LNCaP clone FGC (cell line): Measurements from ENCODE around the gene IFT81.
"Not testable (repeated sequence)": the region's sequence is repeated elsewhere in the genome, so short reads cannot be mapped to it uniquely, and the experiment has no call there.

ENCODE experiments used
- DNase-seq: peaks from one replicate; pipeline ENCODE4 v3.0.0-alpha.2; 2011; ENCODE audit warnings: low read depth
- H3K4me3 ChIP-seq: 2 replicates; pipeline ENCODE4 v1.5.1; 2011; ENCODE audit warnings: mild to moderate bottlenecking, low read depth, low read length, control low read depth
- CTCF ChIP-seq: IDR thresholded peaks from 2 replicates; pipeline ENCODE4 v1.5.1; 2012; ENCODE audit warnings: mild to moderate bottlenecking; ENCODE audit not compliant: control insufficient read depth, insufficient read depth; ENCODE audit errors: extremely low read depth

The IFT81 gene

DNA sequence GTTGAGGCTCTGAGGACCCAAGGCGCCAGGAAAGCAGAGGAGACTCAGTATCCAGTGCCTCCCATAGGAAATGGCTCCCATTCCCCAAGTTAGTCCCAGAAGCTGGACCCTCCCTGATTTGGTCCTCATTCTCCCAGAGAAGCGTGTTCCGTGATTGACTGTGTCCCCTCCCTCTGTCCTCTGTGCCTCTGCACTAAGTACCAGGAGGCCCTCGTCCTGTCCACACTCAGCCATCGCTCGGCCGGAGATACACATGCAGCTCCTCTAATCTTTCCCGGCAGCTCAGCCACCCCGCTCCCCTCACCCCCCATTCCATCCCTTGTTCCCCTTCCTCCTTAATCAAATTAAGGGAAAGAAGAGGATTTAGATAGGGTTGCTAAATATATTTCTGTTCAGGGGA lies 128.6 kb downstream of the IFT81 start:
- DNase-seq, result no peak
- H3K4me3 ChIP-seq, result no peak overlapping the region
- TF ChIP-seq CTCF, result no peak

GRCh38 chr12:110253176-110253575 lies 129.0 kb downstream of the IFT81 start:
- DNase-seq, result no peak
- TF ChIP-seq CTCF, result no peak
- H3K4me3 ChIP-seq, result no peak overlapping the region

DNA sequence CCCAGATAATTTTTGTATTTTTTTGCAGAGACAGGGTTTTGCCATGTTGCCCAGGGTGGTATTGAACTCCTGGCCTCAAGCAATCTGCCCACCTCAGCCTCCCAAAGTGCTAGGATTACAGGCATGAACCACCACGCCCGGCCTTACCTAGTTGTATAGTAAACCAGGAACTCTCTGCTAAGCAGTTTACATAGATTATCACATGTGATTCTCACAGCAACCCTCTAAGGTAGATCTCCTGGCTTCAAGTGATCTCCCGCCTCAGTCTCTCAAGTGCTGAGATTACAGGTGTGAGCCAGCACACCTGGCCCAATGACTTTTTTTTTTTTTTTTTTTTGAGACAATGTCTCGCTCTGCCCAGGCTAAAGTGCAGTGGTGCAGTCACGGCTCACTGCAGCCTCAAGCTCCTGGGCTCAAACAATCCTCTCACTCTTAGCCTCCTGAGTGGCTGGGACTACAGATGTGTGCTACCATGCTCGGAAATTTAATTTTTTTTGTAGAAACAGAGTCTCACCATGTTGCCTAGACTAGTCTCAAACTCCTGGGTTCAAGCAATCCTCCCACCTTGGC lies 130.9 kb downstream of the IFT81 start:
- no peak overlapping the region for H3K4me3 ChIP-seq
- no peak for DNase-seq
- no peak for TF ChIP-seq CTCF

DNA sequence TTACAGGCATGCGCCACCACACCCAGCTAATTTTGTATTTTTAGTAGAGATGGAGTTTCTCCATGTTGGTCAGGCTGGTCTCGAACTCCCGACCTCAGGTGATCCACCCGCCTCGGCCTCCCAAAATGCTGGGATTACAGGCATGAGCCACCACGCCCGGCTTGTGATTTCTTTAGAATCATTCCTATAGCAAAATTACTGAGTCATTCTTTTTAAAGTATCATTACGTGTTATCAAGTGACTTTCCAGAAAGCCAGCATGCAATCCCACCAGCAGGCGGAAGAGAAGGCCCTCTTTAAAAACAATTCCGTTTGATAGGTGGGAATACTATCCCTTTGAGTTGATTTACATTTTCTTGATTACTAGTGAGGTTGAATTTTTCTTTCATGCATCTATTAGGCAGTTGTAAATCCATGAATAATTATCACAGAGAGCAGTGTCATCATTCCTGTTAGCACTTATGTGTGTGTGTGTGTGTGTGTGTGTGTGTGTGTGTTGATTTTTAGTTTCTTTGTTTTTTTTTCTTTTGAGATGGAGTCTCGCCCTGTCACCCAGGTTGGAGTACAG lies 131.8 kb downstream of the IFT81 start:
- not testable (repeated sequence) for H3K4me3 ChIP-seq, DNase-seq

DNA sequence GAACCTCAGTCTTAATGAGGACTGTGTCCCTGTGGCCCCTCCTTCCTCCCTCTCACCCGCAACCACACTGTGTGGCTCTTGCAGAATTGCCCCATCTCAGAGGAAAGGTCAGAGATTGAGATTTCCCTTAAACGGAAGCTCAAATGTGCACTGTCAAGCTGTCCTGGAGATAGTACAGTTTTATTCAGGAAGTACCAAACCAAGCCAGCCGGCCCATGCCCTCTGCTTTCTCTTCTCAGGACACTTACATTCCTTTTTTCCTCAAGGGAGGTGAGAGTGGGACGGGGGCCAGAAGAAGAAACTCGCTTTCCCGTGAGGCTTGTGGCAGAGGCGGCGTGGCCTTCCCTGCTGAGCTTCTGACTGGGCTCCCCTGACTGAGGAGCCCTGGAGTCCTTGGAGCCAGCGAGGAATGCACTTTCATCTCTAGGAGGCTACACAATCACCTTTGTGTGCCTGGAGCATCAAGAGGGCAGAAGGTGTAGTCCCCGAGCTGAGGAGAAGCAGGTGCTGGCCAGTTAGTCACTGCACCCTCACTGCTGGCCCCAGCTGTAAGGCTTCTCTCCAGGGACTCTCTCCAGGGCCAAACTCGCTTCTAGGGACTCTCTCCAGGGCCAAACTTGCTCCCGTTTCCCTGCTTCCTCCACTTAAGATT lies 132.7 kb downstream of the IFT81 start:
- no peak for TF ChIP-seq CTCF
- DNase-seq, result no peak
- H3K4me3 ChIP-seq, result no peak overlapping the region

DNA sequence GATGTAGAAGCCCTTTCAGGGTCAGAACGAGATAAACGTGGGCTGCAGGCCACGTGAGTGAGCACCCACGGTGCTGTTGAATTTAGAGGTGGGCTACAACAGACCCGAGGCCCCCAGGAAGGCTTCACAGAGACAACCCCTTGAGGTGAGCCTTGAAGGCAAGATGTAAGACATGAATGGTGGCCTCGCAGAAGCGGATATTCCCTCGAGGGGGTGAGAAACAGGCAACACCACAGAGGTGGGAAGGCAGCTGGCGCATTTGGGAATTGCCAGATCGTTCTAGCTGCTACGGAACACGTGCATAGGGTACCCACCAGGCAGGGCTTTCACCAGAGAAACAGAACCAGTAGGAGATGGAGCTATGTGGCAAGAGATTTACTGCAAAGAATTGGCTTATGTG lies 134.3 kb downstream of the IFT81 start:
- TF ChIP-seq CTCF, result no peak
- no peak for DNase-seq
- H3K4me3 ChIP-seq, result no peak overlapping the region

DNA sequence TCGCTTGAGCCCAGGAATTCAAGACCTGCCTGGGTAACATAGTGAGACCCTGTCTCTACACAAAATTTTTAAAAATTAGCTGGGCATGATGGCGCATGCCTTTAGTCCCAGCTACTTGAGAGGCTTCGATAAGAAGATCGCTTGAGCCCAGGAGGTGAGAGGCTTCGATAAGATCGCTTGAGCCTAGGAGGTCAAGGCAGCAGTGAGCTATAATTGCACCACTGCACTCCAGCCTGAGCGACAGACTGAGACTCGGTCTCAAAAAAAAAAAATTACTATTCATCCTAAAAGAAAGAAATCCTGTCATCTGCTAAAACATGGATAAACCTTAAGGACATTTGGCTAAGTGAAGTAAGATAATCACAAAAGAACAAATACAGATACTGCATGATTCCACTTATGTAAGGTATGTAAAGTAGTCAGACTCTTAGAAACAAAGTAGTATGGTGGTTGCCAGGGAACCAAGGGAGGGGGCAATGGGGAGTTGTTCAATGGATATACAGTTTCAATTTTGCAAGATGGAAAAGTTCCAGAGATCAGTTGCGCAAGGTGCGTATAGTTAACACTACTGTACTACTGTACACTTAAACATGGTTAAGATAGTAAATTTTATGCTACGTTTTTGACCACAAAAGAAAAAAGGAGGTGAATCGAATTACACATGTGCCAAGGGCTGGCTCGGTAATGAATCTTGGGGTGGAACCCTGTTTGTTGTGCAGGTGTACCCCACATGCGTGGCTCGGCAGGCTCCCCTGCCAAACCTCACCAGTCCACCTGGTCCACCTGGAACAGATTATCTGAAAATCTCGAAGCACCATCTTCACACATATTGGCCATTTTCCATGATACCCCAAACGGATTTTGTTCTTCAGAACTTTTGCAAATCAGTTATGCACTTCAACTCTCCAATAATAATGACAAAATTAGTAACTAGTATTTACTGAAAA lies 138.6 kb downstream of the IFT81 start:
- H3K4me3 ChIP-seq, result no peak overlapping the region
- TF ChIP-seq CTCF, result no peak
- DNase-seq, result no peak
